UCSD-AML1 (cell line): Measurements from ENCODE around the gene PYURF.

Experiments used
- DNase-seq: peaks from one replicate; lab custom pipeline; 2025; ENCODE audit not compliant: unreplicated experiment; lab: John Stamatoyannopoulos, UW

Gene PYURF, protein sequence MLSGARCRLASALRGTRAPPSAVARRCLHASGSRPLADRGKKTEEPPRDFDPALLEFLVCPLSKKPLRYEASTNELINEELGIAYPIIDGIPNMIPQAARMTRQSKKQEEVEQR

DNA sequence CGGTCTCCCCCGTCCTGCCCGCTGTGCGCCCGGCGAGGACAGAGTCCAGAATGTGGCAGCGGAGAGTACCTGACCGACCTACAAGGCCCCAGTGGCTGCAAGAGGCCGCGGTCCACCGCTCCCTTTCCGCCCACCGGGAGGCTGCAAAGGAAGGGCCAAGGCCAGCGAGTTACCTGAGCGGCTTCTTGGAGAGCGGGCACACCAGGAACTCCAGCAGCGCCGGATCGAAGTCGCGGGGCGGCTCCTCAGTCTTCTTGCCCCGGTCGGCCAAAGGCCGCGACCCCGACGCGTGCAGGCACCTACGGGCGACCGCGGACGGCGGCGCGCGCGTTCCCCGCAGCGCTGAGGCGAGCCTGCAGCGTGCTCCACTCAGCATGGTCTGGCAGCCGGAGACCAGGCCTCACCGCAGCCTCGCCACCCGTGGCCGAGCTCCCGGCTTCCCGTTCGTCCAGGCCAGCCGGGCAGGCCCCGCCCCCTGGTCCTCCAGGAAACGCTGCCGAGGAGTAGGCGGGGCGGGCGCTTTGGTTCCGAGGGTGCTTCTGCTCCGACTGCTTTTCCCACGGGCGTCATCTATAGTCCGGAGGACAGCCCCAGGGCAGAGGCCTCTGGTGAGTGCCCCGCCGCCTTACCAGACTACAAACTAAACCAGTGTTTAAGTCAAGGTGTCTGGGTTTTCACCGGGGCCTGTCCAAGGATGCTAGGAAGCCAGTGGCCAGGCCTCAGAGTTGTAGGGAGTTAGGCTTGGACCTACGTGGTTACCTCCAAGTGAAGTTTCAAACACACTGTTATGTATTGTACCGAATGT lies at the start of gene PYURF:
PYURF (minus strand) TSS at position 452 of the 805 bp plus-strand sequence; CDS start at position 376, 76 bp downstream.
- peak; percentile 96 for DNase-seq

DNA sequence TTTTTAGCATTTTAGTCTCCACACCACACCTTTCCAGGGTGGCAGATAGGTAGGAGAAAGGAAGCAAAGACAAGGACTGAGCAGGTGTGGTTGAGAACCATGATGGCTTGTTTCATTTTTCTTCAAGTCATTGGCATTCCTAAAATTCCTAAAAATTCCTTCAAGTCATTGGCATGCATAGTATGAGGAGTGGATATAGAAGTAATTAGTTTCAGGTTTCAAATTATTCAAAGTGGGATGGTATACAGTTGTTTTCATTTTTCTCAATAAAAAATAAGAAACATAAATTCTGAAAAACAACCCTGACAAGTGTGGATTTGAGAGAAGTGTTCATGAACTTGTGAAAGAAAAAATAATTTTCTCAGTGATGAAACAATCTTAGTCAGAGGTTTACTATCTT lies 46.4 kb upstream of the PYURF start:
- DNase-seq, result no peak

DNA sequence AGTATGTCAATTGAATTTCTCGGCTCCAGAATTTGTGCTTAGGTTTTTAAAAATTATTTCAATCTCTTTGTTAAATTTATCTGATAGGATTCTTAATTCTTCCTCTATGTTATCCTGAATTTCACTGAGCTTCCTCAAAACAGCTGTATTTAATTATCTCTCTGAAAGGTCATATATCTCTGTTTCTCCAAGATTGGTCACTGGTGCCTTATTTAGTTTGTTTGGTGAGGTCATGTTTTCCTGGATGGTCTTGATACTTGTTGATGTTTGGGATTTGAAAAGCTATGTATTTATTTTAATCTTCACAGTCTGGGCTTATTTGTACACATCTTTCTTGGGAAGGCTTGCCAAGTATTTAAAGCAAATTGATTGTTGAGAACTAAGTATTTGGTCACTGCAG lies 44.0 kb upstream of the PYURF start:
- DNase-seq, result no peak

DNA sequence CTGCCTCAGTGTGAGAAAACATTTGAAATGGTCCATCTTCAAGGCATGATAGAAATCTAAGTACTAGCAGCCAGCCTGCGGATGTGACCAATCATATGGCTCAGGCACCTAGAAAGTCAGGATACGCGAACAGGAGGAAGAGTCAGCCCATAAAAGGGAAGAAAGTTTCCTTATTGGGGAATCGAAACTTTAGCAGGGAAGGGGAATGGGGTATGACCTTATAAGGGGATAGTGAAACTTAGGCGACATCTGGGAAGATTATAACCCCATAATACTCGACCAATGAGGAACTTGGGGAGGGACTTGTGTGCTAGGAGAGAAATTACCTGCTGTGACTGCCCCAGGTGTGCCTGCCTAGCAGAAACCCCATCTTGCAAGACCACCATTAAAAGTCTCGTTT lies 26.2 kb upstream of the PYURF start:
- no peak for DNase-seq

DNA sequence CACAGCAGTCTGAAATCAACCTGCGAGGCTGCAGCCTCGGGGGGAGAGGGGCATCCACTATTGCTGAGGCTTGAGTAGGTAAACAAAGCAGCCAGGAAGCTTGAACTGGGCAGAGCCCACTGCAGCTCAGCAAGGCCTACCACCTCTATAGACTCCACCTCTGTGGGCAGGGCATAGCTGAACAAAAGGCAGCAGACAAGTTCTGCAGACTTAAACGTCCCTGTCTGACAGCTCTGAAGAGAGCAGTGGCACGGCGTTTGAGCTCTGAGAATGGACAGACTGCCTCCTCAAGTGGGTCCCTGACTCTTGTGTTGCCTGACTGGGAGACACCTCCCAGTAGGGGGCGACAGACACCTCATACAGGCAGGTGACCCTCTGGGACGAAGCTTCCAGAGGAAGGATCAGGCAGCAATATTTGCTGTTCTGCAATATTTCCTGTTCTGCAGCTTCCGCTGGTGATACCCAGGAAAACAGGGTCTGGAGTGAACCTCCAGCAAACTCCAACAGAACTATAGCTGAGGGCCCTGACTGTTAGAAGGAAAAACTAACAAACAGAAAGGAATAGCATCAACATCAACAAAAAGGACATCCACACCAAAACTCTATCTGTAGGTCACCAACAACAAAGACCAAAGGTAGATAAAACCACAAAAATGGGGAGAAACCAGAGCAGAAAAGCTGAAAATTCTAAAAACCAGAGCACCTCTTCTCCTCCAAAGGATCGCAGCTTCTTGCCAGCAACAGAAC lies 15.9 kb upstream of the PYURF start:
- DNase-seq, result peak; percentile 71

DNA sequence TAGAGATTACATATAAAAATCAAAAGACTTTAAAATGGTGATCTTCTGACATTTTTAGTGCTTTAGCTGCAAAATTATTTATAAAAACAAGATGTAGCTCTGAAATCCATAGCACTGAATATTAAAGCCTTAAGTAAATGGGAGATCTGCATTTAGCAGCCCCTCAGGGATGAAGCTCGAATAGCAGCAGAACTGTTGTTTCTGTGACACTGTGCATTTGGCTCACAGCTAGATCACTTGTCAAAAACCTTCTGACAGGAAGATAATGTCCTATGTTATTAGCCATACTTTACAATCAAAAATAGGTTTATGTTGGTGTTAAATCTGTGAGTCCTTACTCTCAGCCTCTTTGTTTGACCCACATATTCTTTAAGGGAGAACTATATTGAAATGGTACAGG lies 14.1 kb upstream of the PYURF start:
- DNase-seq, result no peak

DNA sequence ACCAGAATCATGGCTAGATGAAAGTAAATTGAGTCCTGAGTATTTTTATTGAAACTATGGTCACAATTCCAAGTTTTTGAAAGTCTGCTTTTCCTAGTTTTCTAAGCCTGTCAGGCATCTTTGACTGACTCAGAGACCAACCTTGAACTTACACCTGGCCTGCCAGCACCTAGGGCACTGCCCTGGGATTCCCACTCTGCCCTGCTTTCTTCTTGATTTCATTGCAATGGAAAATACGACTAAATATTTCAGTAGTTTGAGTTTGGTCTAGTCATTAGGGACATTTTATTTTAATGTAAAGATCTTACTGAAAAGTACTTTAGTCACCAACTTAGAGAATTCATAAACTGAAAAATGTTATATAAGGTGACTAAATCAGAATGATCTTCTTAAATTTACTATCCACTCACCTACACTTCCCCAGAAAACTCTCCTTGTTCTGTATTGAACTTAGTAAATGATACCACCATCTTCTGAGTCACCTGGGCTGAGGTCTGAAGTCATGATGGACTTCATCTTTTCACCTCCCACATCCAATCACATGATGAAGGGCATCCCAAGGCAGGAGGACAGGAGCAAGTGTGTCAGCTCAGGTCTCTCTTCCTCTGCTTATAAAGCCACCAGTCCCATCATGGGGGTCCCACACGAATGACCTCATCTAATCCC lies 11.6 kb upstream of the PYURF start:
- no peak for DNase-seq

DNA sequence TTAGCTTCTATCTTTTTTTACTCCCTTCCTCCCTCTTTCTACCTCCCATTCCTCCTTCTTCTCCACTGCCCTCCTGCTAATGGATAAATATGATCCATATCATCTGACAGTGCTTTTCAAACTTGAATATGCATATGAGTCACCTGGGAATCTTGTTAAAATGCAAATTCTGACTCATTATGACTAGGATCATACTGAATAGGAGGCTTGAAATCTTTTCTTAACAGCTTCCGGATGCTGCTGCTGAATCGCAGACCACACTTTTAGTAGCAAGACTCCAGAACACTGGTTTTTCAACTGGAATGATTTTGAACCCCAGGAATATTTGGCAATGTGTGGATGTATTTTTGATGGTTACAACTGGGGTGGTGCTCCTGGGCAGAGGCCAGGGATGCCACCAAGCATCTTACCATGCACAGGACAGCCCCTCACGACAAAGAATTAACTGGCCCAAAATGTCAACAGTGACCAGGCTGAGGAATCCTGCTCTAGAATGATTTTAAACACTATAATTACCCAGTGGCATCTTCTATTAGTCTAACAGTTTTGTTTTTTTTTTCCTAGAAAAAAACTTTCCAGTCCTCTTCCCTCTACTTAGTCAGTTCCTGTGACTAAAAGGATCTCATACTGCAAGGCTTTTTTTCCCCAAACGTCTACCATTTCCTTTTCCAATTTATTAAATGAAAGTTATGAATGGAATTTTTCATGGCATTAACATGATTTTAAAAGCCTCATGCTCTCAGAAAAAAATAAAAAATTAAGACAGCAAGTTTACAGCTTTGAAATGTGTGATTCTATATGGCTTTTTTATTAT lies 10.6 kb upstream of the PYURF start:
- no peak for DNase-seq

DNA sequence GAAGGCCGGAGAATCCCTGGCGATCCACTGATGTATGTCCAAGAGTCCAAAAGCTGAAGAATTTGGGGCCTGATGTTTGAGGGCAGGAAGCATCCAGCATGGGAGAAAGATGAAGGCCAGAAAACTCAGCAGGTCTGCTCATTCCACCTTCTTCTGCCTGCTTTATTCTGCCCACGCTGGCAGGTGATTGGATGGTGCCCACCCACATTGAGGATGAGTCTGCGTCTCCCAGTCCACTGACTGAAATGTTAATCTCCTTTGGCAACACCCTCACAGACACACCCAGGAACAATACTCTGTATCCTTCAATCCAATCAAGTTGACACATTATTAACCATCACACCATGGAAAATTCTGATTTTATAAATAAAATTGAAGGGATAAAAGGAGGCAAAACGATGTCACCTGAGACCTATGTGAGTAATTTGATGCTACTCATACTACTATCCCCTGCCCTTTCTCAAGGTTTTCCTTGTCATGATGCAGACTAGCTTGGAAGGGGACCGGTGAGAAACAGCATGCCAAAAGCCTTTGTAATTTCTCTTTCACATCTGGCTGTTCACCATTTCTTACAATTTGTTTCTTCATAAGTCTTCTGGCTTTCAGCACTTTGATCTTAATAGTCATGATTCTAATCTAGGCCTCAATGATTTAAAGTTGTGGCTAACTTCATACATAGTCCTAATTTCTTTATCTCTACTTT lies 9.7 kb upstream of the PYURF start:
- DNase-seq, result no peak

DNA sequence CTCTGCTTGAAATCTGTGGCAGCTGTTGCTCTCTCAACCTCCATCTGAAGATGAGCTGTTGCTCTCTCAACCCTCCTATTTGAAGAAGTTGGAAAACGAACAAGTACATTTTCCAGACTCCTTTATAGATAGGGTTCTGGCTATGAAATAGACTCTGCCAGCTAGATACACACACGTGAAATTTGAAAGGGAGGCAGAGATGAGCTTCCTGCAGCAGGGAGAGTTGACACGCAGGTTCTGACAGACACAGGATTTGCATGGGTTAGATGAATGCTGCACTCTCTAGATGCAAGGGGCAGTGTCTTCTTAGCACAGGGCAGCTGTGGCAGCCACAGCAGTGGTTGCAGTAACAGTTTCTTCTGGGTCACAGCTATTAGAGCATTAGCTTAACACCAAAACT lies 8.0 kb upstream of the PYURF start:
- peak; percentile 12 for DNase-seq

DNA sequence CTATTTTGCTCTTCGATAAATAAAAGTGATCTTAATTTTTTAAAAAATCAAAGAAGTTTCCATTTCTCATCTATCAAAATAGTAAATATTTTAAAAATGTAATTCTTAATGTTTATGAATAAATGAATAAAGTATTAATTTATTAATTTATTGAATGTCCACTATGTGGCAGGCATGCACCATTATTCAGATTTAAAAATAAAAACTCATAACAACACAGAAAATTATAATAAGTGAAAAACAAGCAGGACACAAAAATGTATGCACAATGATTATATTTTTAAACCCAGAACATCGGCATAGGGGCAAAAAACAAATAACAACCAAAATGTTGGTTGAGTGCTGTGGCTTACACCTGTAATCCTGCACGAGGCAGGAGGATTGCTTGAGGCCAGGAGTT lies 5.3 kb upstream of the PYURF start:
- DNase-seq, result no peak

DNA sequence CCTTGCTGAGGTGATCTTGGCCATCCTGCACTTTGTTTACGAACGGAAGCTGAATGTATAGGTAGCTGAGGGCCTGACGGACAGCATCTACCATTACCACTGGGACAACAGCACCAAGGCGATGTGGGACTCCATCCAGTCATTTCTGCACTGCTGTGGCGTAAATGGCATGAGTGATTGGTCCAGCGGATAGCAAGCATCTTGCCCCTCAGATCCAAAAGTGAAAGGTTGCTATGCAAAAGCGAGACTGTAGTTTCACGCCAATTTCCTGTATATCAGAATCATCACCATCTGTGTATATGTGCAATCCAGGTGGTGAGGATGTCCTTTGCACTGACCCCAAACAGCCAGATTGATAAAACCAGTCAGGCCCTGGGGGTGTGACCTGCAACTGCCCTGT lies 4.2 kb upstream of the PYURF start:
- DNase-seq, result no peak

DNA sequence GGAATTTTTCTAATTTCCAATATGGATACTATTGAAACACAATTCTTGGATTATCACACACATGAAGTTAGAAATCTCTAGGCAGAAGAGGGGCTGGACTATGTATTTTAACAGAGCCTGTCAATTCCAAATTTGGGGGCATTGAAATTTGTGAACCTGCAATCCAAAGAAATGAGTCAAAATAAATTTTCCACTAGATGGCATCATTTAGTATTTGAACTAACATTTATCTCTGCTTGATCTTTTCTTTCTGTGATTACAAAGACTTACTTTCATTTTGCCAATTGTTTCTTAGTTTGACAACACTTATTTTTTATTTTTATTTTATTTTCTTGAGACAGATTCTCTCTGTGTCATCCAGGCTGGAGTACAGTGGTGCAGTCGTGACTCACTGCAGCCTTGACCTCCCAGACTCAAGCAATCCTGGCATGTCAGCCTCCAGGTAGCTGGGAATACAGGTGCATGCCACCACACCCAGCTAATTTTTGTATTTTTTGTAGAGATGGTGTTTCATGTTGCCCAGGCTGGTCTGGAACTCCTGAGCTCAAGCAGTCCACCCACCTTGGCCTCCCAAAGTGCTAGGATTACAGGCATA lies 2.7 kb upstream of the PYURF start:
- DNase-seq, result no peak

DNA sequence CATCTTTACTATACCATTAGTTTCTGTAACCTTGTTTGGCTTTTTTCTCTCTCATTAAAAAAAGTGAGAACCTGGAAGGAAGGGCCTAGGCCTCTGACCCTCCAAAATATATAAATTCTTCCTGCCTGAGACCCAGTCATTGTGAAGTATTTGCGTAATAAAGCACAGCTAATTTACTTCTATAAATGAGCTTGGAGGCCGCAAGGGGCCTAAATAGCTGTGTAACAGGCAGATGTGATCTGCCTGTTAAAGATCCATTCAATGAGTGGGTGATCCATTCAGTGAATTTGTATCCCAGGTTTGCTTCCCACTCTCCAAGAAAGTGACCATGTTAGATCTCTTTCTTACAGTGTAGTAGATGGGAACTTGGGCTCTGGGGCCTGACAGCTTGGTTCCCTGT lies 595 bp upstream of the PYURF start:
- no peak for DNase-seq

DNA sequence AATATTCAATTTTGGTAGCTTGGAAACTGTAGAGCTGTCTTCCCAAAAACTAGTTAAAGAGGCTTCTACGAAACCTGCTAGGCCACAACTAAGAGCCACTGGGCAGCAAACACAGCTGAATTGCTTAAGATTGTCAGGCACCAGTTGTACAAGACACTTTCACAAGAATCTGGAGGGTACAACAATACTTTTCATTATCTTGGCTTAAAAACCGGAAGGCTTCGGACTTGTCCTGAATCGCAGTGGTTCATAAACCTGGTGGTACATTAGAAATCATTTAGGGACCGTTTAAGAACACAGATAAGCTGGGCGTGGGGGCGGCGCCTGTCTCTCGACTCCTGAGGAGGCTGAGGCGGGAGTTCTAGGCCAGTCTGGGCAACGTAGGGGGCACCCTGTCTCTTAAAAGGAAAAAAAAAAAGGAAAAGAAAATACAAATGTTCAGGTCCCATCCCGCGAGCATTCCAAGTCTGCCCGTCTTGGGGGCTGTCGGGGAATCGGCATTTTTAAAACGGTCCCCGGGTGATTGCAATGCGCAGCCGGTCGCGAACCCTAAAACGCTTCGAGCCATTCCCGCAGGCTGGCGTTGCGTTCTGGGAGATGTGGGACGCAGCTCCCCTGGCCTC lies 763 bp downstream of the PYURF start:
- peak; percentile 49 for DNase-seq

DNA sequence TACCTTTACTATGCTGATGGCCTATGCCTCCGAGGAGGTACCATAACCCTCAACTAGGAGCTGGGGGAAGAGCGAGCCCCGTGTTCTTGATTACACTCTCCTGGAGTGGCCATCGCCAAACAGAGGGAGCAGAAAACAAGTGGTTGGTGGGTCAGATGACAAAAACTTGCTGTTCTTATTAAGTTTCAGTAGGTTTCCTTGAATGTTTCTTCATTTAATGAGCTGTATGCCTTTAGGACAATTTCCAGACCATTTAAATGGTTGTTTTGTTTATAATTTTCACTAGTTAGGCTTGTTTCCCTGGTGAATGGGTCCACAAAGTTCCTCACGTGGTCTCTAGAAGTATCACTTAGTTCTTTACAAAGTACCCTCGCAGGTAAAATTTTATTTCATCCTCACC lies 4.7 kb downstream of the PYURF start:
- no peak for DNase-seq

DNA sequence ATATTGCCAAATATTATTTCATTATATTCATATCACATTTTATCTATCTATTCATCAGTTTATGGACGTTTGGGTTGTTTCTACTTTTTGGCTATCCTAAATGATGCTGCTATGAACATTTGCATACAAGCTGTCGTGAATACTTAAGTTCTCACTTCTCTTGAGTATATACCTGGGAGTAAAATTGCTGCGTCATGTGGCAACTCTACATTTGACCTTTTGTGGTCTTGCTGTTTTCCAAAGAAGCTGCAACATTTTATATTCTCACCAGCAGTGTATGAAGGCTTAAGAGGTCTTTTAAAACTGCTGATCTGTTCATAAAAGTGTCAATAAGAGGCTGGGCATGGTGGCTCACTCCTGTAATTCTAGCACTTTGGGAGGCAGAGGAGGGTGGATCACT lies 5.8 kb downstream of the PYURF start:
- no peak for DNase-seq

DNA sequence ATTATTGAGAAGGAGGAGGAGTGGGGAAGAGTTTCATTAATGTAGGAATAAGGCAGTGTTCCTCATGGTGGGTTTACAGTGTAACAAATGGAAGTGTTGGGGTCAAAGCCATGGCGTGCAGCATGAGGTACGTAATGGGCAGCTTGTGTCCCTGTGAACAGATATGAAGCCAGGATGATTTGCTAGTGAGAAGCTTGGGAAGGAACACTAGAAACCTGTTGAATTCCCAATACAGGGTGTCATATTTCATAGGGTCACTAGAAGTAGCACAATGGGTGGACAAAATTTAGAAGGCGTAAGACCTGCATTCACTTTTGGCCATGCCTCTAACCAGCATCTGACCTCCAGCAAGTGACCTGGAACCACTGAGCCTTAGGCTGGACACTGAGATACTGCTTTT lies 6.8 kb downstream of the PYURF start:
- DNase-seq, result no peak
